ENCODE measurements around the gene TREH.

Gene TREH

DNA sequence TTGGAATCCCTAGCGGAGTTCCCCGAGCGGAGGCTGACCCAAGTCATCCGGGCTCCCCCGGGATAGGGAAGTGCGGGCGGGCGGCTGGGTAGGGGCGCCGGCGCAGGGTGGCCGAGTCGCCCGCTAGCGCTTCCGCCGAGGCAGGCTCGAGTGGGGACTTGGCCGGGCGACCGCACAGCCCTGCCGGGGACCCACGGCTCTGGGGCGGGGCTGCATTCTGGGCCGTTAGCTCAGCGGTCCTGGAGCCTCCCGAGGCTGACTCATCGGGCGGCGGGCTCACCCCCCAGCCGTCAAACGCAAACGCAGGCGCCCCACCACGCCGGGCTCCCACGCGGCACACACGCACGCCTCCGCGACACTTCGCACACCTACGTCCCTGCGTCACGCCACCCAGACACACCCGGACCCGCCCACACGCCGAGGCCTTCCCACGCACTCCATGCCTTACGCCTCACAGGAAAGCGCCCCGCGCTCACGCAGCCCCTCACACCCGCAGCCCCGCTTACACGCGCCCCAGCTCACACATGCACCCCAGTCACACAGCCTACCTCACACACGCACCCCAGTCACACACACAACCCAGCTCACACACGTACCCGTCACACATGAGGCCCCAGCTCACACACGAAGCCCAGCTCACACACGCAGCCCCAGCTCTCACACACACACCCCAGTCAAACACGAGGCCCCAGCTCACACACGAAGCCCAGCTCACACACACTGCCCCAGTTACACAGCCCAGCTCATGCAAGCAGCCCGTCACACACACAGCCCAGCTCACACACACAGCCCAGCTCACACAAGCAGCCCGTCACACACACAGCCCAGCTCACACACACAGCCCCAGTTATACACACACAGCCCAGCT, 70.9 kb downstream of the TREH start:
- no peak for DNase-seq

DNA sequence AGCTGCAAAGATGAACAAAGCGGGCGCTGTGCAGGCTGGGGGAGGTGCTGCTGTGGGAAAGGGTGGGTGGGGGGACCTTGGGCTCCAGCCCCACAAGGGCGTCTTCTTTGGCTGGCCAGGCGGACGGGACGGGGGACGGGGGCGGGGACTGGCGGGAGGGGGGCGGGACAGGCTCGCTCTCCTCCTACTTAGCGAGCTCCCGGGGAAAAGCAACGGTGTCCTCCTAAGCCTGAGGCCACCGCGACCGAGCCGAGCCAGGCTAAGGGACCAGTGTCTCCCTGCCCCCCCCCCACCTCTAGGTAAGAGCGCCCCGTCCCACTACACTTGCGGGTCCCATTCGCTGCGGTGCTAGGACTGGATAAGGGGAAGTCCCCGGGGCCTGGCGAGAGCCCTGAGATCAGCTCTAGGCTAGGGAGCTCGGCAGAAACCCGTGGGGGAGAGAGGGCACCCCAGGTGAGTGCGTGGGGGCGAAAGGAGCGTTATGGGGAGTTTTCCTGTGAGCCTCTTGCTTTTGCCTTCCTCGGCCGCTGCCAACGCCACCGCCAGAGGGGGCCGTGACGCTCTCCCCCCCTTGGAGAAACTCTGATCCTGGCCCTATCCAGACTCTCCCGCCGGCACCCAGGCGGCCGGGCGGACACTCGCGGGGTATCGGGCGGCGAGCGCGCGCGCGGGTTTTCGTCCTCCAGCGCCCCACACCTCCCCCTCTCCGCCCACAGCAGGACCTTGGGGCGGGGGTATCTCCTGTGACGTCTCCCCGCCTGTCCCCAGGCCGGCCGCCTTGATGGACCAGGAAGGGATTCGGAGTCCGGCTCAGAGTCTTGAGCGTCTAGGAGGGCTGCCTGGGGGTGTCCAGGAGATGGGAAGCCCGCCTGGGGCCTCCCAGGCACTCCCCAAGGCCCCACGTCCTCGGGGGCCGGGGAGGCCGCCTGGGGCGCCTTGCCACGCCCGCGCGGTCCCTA, 71.8 kb downstream of the TREH start, which contains the start of gene PHLDB1:
PHLDB1 (plus strand) TSS at position 215 of the 959 bp plus-strand sequence. CDS start 6,222 bp downstream, outside the sequence.
- DNase-seq, result peak; percentile 13

All from NCI-H1092 treated with DMSO at 0.1 percent for 48 hours (cell line).